Glomerular endothelial cell (primary cell): ENCODE results near the gene TAL1. TPM values are rescaled to one million over a fixed set of nuclear protein-coding genes. Genes with fewer than 3 reads are reported as not detected.
"Not testable (repeated sequence)": the region's sequence is repeated elsewhere in the genome, so short reads cannot be mapped to it uniquely, and the experiment has no call there.

ENCODE experiments used
- DNase-seq: peaks from one replicate; pipeline ENCODE4 v3.0.0-alpha.2; 2011; ENCODE audit warnings: low read depth, low spot score; ENCODE audit errors: extremely low read depth
- total RNA-seq: library from RNA; depleted of rRNA; stranded (reverse); fragments of >200 nt; gene quantifications from 2 replicates; pipeline ENCODE4 v1.2.3, GENCODE V29; 2015

Gene TAL1
- total RNA-seq, 1 donor from 2014 or later: 23.2 TPM

- DNase-seq: no peak
Measured at GRCh38 chr1:47213230-47213963, 18.6 kb downstream of the TAL1 start.

- no peak for DNase-seq
Measured at GRCh38 chr1:47212636-47213229, 19.3 kb downstream of the TAL1 start.

- peak; percentile 72 for DNase-seq
Measured at GRCh38 chr1:47211796-47212269, 20.2 kb downstream of the TAL1 start.

GRCh38 chr1:47210666-47211065, 21.4 kb downstream of the TAL1 start:
- DNase-seq: no peak

- DNase-seq: no peak
Measured at GRCh38 chr1:47209725-47210325, 22.2 kb downstream of the TAL1 start.

GRCh38 chr1:47209091-47209490, 22.9 kb downstream of the TAL1 start:
- DNase-seq: no peak

- DNase-seq: no peak
Measured at GRCh38 chr1:47208374-47208850, 23.6 kb downstream of the TAL1 start.

GRCh38 chr1:47207803-47208373, 24.1 kb downstream of the TAL1 start:
- no peak for DNase-seq

GRCh38 chr1:47205918-47206317, 26.1 kb downstream of the TAL1 start:
- DNase-seq: no peak

- DNase-seq: not testable (repeated sequence)
Measured at GRCh38 chr1:47203504-47203903, 28.5 kb downstream of the TAL1 start.

- DNase-seq: no peak
Measured at GRCh38 chr1:47201179-47201578, 30.8 kb downstream of the TAL1 start.

- DNase-seq: no peak
Measured at GRCh38 chr1:47198214-47198613, 33.8 kb downstream of the TAL1 start.

GRCh38 chr1:47196622-47197021, 35.4 kb downstream of the TAL1 start:
- no peak for DNase-seq

- DNase-seq: not testable (repeated sequence)
Measured at GRCh38 chr1:47195981-47196380, 36.0 kb downstream of the TAL1 start.

GRCh38 chr1:47194311-47194710, 37.7 kb downstream of the TAL1 start:
- DNase-seq: no peak

GRCh38 chr1:47193496-47193895, 38.5 kb downstream of the TAL1 start:
- not testable (repeated sequence) for DNase-seq

- no peak for DNase-seq
Measured at GRCh38 chr1:47192458-47193384, 39.3 kb downstream of the TAL1 start.

GRCh38 chr1:47191940-47192457, 40.0 kb downstream of the TAL1 start:
- DNase-seq: no peak

GRCh38 chr1:47190857-47191256, 41.2 kb downstream of the TAL1 start:
- no peak for DNase-seq

- DNase-seq: no peak
Measured at GRCh38 chr1:47190509-47190855, 41.5 kb downstream of the TAL1 start.
